Panc1 (cell line): ENCODE results near the gene UTS2R.

ENCODE experiments used
- POLR2AphosphoS5 ChIP-seq: IDR thresholded peaks from 2 replicates; pipeline ENCODE4 v1.6.1; 2012; ENCODE audit warnings: mild to moderate bottlenecking, low read depth, low read length, moderate library complexity
- TF ChIP-seq, protein P1 (sequence below): fragments of 450-650 bp; IDR thresholded peaks from 2 replicates; pipeline ENCODE4 v1.5.1; 2017; ENCODE audit warnings: mild to moderate bottlenecking

DNA sequence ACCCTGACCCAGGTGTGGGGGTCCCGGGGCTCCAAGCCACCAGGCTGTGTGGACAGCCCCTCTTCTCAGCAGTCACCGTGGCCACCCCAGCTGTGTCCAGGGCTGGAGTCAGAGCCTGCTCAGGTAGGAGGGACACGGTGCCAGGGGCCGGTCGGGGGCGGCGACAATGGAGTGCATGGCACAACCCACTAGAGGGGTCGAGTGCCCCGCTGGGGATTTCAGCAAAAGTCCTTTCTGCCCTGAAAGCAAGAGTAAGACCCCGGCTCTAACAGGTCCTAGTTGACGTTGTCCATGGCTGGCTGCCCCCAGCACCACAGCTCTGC is 11.3 kb downstream of the UTS2R start:
- TF ChIP-seq, protein P1, sequence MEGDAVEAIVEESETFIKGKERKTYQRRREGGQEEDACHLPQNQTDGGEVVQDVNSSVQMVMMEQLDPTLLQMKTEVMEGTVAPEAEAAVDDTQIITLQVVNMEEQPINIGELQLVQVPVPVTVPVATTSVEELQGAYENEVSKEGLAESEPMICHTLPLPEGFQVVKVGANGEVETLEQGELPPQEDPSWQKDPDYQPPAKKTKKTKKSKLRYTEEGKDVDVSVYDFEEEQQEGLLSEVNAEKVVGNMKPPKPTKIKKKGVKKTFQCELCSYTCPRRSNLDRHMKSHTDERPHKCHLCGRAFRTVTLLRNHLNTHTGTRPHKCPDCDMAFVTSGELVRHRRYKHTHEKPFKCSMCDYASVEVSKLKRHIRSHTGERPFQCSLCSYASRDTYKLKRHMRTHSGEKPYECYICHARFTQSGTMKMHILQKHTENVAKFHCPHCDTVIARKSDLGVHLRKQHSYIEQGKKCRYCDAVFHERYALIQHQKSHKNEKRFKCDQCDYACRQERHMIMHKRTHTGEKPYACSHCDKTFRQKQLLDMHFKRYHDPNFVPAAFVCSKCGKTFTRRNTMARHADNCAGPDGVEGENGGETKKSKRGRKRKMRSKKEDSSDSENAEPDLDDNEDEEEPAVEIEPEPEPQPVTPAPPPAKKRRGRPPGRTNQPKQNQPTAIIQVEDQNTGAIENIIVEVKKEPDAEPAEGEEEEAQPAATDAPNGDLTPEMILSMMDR = no peak
- TF ChIP-seq POLR2AphosphoS5 = no peak
